Fibroblast of skin of scalp (primary cell): ENCODE measurements around the gene YPEL2.
A peak's percentile ranks its signal among the peaks of the same experiment; 100 is the strongest.

Experiments
- DNase-seq: peaks from one replicate; pipeline ENCODE4 v3.0.0-alpha.2; 2013

Gene YPEL2

GRCh38 chr17:59330053-59330942 lies 1.2 kb upstream of the YPEL2 start:
- DNase-seq, result no peak

GRCh38 chr17:59331929-59332748 lies 684 bp downstream of the YPEL2 start:
- no peak for DNase-seq

GRCh38 chr17:59332749-59333377 lies 1.4 kb downstream of the YPEL2 start:
- no peak for DNase-seq

- DNase-seq, result no peak
Observed at GRCh38 chr17:59333836-59334235, 2.4 kb downstream of the YPEL2 start.

- DNase-seq, result no peak
Observed at GRCh38 chr17:59335685-59336084, 4.2 kb downstream of the YPEL2 start.

- DNase-seq, result no peak
Observed at GRCh38 chr17:59337741-59338299, 6.4 kb downstream of the YPEL2 start.

GRCh38 chr17:59338498-59338897 lies 7.0 kb downstream of the YPEL2 start:
- DNase-seq, result no peak

GRCh38 chr17:59341922-59342321 lies 10.5 kb downstream of the YPEL2 start:
- no peak for DNase-seq

- no peak for DNase-seq
Observed at GRCh38 chr17:59342681-59343131, 11.3 kb downstream of the YPEL2 start.

GRCh38 chr17:59345476-59345875 lies 14.0 kb downstream of the YPEL2 start:
- DNase-seq, result no peak

GRCh38 chr17:59346341-59346740 lies 14.9 kb downstream of the YPEL2 start:
- DNase-seq, result no peak

GRCh38 chr17:59346876-59347407 lies 15.5 kb downstream of the YPEL2 start:
- DNase-seq, result no peak

- DNase-seq, result peak; percentile 60
Observed at GRCh38 chr17:59347975-59348391, 16.5 kb downstream of the YPEL2 start.

- no peak for DNase-seq
Observed at GRCh38 chr17:59349178-59349577, 17.7 kb downstream of the YPEL2 start.

- no peak for DNase-seq
Observed at GRCh38 chr17:59353106-59353854, 21.8 kb downstream of the YPEL2 start.

- no peak for DNase-seq
Observed at GRCh38 chr17:59353936-59354755, 22.7 kb downstream of the YPEL2 start.

- DNase-seq, result no peak
Observed at GRCh38 chr17:59355030-59355701, 23.7 kb downstream of the YPEL2 start.

GRCh38 chr17:59355702-59356325 lies 24.4 kb downstream of the YPEL2 start:
- no peak for DNase-seq

GRCh38 chr17:59356543-59357218 lies 25.2 kb downstream of the YPEL2 start:
- DNase-seq, result peak; percentile 37
